Activated naive CD4-positive, alpha-beta T cell (primary cell): Measurements from ENCODE around the gene AZU1.
"Not testable (repeated sequence)": the region's sequence is repeated elsewhere in the genome, so short reads cannot be mapped to it uniquely, and the experiment has no call there.

ENCODE experiments used
- DNase-seq, 4 experiments: peaks; one replicate each; lab custom pipeline; 2025; lab: John Stamatoyannopoulos, UW

Gene AZU1

DNA sequence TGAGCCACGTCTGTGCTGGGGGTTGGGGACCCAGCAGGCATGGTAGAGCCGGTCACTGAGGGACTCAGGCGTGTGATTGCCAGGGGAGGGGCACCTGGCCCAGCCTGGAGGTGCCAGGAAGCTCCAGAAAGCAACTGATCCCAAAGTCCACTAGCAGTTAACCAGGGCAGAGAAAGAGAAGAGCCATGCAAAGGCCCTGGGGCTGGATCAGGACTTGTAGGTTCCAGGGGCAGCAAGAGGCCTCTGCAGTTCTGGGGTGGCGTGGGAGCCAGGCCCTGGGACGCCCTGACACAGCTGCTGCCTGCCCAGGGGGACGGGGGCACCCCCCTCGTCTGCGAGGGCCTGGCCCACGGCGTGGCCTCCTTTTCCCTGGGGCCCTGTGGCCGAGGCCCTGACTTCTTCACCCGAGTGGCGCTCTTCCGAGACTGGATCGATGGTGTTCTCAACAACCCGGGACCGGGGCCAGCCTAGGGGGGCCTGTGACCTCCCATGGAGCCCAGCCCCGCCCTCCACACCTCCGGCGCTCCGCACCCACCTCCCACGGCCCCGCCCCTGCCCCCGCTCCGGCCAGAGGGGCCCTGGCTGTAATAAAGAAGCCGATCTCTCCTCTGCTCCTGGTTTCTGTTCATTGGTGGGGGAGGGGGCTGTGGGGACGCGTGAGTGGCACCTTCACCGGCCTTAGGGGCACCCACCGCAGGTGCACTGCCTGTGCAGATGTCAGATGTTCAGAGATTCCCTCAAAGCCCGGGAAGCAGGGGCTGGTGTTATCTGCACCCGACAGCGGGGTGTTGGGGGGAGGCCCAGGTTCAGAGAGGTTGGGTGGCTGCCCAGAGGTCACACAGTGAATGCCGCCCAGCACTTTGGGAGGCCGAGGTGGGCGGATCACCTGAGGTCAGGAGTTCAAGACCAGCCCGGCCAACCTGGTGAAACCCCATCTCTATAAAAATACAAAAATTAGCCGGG lies 4.1 kb downstream of the AZU1 start:
- no peak for DNase-seq

DNA sequence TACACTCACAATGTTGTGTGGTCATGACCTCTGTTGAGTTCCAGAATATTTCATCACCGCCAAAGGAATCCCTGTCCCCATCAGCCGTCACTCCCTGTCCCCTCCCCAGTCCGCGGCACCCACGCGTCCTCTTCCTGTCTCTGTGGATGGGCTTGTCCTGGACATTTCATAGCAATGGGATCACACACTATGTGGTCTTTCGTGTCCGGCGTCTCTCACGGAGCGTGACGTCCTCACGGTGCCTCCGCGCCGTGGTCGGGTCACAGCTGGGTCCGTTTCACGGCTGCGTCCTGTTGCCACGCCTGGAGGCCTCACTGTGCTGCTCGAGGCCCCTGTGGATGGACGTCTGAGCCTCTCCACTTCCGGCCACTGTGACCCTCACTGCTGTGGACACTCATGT lies 6.6 kb downstream of the AZU1 start:
- no peak for DNase-seq

DNA sequence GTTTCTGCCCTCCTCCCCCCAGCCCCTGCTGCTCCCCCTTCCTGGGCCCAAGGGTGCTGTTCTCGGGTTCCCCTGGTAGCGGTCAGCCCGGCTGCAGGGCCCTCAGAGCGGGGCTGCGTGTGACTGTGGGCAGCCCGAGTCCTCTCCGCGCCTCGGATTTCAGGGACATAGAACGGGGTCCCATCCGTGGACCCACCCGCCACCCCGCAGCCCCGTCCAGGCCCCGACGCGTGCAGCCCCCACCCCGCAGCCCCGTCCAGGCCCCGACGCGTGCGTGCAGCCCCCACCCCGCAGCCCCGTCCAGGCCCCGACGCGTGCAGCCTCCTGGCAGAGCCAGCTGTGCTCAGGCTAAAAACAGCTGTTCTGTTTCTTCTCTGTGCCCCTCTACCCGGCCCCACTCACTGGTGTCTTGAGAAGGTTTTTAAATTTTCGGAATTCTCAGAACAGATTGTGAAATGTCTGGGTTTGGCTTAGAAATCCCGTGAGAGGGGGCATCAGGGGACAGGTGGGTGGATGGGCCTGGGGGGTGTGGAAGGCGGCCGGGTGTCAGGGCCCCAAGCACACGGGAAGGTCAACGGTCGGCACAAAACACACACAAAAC lies 7.7 kb downstream of the AZU1 start:
- no peak for DNase-seq

DNA sequence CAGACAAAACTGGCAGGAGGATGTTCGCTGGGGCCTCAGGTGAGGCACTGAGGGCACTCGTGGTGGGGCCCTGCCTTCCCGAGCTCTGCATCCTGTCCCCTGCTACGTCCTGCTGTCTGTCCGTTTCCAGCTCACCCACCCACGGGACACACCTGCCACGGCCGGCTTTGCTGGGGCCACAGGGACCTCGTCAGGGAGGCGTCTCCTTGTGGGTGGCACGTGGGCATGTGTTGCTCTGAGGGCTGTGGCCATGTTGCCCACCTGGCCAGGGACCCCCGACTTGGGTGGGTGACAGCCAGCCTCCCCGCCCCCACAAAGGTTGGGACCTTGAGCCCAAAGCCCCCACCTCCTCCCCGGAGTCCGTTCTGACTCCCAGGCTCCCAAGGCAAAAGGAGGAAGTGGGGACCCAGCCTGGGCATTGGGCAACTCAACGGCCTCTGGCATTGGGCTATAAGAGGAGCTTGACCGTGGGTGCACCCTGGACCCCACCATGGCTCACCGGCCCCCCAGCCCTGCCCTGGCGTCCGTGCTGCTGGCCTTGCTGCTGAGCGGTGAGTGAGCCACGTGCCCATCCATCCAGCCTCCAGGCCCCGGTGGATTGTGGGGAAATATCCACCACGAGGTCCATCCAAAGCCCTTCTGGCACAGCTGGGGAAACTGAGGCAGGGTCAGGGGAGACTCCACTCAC lies 13.0 kb downstream of the AZU1 start, which contains the start of gene PRTN3:
PRTN3 (plus strand) TSS at position 481 of the 688 bp plus-strand sequence; CDS start at position 491, 10 bp downstream.
- DNase-seq = no peak

DNA sequence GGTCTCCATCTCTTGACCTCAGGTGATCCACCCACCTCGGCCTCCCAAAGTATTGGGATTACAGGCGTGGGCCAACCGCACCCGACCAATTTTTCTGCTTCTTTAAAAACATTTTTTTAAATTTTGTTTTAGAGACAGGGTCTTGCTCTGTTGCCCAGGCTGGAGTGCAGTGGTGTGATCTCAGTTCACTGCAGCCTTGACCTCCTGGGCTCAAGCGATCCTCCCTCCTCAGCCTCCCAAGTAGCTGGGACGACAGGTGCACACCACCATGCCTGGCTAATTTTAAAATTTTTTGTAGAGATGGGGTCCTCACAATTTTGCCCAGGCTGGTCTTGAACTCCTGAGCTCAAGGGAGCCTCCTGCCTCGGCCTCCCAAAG lies 15.2 kb downstream of the AZU1 start:
- not testable (repeated sequence) for DNase-seq

DNA sequence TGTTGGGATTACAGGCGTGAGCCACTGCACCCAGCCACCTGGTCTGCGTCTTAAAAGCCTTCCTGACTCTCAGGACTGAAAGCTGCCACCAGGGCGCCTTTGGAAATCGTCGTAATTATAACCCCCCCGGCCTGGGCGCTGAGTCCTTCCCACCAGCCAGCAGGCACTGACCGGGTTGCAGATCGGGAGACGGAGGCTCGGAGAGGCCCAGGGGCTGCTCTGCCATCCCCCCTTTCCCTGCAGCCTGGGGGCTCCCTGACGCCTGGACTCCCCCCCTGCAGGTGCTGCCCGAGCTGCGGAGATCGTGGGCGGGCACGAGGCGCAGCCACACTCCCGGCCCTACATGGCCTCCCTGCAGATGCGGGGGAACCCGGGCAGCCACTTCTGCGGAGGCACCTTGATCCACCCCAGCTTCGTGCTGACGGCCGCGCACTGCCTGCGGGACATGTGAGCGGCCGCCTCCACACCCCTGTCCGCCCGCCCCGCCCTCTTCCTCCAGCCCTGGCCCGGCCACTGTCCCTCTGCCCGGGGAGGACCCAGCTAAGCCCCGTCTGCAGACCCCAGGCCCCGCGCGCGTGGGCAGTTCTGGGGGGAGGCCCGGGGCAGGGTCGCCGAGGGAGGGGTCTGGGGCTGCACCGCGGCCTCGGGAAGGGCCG lies 15.7 kb downstream of the AZU1 start:
- DNase-seq = no peak

DNA sequence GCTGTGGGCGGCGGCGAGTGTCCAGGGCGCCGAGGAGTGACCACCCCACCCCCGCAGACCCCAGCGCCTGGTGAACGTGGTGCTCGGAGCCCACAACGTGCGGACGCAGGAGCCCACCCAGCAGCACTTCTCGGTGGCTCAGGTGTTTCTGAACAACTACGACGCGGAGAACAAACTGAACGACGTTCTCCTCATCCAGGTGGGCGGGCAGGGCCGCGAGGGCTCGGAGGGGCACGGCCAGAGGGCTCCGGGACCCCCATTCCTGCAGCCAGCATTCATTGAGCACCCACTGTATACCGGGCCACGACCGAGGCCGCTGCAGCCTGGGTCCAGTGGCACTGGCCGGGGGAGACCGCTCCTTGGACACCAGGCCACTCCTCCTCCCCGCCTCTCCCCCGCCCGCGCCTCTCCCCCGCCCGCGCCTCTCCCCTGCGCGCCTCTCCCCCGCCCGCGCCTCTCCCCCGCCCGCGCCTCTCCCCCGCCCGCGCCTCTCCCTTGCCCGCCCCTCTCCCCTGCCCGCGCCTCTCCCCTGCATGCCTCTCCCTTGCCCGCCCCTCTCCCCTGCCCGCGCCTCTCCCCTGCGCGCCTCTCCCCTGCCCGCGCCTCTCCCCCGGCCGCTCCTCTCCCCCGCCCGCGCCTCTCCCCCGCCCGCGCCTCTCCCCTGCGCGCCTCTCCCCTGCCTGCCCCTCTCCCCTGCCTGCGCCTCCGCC lies 16.4 kb downstream of the AZU1 start:
- no peak for DNase-seq

DNA sequence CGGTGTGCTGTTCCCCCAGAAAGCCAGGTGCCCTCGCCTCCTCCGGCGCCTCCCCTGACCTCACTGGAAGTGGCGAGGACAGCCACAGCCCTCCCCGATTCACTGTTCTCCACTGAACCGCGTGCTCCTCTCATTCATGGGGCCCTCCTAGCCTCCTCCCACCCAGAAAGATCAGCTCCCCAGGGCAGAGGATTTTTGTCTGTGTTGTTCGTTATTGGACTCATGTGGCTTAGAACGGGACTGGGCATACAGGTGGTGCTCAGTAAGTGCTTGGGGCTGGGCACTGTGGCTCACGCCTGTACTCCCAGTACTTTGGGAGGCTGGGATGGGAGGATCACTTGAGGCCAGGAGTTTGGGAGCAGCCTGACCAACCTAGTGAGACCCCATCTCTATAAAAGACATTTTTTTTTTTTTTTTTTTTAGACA lies 16.9 kb downstream of the AZU1 start:
- DNase-seq = no peak

DNA sequence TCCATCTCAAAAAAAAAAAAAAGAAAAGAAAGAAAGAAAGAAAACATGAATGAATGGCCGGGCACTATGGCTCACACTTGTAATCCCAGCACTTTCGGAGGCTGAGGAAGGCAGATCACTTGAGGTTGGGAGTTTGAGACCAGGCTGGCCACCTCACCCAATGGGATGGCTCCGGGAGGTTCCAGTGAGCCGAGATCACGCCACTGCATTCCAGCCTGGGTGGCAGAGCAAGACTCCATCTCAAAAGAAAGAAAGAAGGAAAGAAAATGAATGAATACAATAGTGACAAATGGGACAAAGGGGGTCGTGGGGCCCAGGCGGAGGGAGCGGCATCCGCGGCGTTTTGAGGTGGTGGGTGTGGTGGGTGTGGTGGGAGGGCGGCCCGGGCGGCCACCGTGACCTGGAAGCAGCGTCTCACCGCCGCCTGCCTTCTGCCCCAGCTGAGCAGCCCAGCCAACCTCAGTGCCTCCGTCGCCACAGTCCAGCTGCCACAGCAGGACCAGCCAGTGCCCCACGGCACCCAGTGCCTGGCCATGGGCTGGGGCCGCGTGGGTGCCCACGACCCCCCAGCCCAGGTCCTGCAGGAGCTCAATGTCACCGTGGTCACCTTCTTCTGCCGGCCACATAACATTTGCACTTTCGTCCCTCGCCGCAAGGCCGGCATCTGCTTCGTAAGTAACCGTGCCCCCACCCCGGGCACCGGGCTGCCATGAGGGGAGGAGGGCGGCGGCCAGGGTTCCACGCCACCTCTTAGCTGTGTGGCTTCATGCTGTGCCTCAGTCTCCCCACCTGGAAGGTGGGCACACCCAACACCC lies 18.3 kb downstream of the AZU1 start:
- DNase-seq = no peak

DNA sequence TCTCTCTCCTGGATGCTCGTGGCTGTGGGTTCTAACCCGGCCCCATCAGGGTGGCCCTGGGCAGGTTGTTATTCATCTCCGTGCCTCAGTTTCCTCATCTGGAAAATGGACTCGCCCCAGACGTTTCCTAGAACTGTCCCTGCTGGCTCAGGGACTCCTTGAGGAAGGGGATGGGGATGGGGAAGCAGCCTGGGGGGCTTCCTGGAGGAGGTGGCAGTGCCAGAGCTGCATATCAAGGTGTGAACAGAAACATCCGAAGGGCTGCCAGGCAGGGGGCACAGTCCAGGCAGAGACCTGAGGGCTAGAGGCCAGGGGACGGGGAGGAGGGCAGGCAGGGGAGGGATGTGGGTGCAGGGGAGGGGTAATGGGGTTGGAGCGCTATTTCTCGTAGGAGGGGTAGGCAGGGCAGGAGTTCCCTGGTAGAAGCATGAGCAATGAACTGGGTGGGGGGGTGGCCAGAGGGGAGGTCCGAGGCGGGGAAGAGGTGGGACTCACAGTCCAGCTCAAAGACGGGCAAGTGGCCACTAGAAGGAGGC lies 20.8 kb downstream of the AZU1 start:
- DNase-seq = no peak

DNA sequence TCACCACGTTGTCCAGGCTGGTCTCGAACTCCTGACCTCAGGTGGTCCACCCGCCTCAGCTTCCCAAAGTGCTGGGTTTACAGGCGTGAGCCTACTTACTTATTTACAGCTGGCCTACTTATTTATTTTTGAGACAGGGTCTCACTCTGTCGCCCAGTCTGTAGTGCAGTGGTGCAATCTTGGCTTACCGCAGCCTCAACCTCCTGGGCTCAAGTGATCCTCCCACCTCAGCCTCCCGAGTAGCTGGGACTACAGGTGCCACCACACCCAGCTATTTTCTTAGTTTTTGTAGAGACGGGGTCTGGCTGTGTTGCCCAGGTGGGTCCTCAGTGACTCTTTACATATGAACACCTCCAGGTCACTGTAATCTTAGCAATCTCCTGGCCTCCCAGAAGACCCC lies 21.6 kb downstream of the AZU1 start:
- DNase-seq = not testable (repeated sequence)

DNA sequence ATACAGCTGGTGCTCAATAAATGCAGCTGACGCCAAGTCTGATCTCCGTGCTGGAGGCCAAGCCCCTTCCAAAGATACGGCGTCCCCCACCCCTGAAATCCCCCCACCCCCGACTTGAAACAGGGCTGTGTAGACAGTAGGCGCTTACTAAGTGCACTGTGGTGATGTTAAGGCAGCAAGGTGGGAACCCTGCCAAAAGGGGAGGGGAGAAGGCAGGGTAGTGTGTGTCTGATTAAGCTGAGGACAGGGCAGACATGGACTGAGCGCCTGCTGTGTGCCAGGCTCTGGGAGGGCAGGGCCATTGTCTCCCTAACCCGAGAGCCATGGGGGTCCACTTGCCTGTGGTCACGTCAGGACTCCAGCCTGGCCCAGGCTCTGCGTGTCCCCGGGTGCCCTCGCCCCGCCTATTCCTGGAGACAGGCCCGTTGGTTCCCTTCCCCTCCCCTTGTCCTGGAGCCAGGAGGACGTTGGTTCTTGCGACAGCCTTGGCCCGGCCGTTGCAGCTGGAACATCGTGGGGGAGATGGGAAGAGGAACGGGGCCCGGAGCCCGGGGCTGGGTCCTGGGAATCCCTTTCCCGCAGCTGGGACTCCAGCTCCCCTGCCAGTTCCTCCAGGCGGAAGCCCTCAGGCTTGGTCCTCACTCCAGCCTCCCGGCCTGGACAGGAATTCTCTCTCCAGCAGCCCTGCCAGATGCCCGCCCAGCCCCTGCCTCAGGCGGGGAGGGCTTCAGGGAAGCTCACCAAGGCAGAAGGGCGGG lies 22.8 kb downstream of the AZU1 start:
- no peak for DNase-seq

DNA sequence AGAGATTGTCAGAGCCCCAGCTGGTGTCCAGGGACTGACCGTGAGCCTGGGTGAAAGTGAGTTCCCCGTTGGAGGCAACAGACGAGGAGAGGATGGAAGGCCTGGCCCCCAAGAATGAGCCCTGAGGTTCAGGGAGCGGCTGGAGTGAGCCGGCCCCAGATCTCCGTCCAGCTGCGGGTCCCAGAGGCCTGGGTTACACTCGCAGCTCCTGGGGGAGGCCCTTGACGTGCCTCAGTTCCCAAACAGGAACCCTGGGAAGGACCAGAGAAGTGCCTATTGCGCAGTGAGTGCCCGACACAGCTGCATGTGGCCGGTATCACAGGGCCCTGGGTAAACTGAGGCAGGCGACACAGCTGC lies 23.3 kb downstream of the AZU1 start:
- no peak for DNase-seq

DNA sequence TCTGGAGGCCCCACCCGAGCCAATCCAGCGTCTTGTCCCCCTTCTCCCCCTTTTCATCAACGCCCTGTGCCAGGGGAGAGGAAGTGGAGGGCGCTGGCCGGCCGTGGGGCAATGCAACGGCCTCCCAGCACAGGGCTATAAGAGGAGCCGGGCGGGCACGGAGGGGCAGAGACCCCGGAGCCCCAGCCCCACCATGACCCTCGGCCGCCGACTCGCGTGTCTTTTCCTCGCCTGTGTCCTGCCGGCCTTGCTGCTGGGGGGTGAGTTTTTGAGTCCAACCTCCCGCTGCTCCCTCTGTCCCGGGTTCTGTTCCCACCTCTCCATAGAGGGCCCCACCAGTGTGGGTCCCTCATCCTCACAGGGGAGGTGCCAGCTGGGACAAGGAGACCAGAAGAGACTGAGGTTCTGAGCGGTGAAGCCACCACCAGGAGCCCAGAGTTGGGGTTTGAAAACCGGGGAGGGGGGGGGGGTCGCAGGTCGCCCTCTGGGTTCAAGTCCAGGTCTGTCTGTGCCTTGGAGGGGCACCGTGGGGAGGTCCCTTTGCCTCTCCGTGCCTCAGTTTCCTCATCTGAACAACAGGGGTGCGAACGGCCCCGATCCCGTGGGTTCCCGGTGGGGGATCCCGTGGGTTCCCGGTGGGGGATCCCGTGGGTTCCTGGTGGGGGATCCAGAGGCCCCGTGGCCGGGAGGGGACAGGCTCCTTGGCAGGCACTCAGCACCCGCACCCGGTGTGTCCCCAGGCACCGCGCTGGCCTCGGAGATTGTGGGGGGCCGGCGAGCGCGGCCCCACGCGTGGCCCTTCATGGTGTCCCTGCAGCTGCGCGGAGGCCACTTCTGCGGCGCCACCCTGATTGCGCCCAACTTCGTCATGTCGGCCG lies 24.7 kb downstream of the AZU1 start, which contains the start of gene ELANE:
ELANE (plus strand) TSS at position 168 of the 878 bp plus-strand sequence; CDS start at position 194, 26 bp downstream.
- no peak for DNase-seq

DNA sequence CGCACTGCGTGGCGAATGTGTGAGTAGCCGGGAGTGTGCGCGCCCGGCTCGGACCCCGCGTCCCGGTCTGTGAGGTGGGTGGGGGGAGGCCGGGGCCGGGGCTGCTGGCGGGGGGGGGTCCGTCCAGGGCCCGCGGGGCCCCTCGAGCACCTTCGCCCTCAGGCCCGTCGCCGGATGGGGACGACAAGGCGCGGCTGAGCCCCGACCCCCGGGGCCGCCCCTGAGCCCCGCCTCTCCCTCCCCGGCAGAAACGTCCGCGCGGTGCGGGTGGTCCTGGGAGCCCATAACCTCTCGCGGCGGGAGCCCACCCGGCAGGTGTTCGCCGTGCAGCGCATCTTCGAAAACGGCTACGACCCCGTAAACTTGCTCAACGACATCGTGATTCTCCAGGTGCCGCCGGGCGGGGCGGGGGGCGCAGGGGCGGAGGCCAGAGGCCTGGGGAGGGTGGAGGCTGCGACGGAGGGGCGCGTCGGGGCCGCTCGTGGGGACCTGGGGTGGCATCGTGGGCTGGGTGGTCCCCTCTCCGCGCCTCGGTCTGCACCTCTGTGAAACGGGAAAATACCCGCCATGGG lies 25.5 kb downstream of the AZU1 start:
- no peak for DNase-seq

DNA sequence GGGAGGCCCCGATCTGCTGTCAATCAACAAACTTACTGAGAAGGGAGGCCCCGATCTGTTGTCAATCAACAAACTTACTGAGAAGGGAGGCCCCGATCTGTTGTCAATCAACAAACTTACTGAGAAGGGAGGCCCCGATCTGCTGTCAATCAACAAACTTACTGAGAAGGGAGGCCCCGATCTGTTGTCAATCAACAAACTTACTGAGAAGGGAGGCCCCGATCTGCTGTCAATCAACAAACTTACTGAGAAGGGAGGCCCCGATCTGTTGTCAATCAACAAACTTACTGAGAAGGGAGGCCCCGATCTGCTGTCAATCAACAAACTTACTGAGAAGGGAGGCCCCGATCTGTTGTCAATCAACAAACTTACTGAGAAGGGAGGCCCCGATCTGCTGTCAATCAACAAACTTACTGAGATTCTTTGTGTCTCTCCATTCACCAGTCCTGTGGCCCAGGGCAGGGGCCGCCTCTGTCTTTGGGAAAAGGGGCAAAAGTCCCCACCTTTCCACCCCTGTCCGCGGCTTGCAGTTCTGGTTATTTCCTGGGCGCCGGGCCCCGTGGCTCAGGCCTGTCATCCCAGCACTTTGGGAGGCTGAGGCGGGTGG lies 26.1 kb downstream of the AZU1 start:
- DNase-seq = not testable (repeated sequence)

DNA sequence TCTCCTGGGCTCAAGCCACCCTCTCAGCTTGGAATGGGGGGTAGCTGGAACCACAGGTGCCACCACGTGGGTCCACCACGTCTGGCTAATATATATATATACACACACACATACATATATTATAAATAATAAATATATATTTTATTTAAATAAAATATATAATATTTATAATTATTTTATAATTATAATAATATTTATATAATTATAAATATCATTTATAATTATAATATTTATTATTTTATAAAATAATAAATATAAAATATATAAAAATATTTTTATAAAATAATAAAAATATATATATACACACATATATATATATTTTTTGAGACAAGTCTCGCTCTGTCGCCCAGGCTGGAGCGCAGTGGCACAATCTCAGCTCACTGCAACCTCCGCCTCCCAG lies 26.9 kb downstream of the AZU1 start:
- DNase-seq = no peak

DNA sequence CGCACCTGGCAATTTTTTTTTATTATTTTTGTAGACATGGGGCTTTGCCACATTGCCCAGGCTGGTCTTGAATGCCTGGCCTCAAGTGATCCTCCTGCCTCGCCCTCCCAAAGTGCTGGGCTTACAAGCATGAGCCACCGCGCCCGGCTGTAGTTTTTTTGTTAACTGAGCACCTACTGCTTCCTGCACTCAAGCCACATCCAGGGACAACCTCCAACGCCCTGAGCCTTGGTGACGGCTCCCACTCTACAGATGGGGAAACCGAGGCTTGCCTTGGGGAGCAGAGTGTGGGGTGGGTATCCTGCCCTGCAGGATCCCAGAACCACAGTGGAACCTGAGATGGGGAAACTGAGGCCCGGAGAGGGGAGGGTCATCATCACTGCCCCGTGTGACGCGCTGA lies 27.5 kb downstream of the AZU1 start:
- no peak for DNase-seq
